Stimulated activated CD4-positive, alpha-beta T cell treated with anti-CD3 and anti-CD28 coated beads, Interleukin-15, amount 100 ng/mL, for 1 hour (primary cell): ENCODE data around the gene MCM3AP.
"Not testable (repeated sequence)": the region's sequence is repeated elsewhere in the genome, so short reads cannot be mapped to it uniquely, and the experiment has no call there.

Experiments
- DNase-seq, 2 donors: peaks; one replicate each; pipeline ENCODE4 v3.0.0-alpha.2; 2020; ENCODE audit warnings: low read depth in 1 of 2, low spot score in 1 of 2

MCM3AP gene

GRCh38 chr21:46311568-46311967, 26.2 kb upstream of the MCM3AP start:
- DNase-seq = no peak

DNA sequence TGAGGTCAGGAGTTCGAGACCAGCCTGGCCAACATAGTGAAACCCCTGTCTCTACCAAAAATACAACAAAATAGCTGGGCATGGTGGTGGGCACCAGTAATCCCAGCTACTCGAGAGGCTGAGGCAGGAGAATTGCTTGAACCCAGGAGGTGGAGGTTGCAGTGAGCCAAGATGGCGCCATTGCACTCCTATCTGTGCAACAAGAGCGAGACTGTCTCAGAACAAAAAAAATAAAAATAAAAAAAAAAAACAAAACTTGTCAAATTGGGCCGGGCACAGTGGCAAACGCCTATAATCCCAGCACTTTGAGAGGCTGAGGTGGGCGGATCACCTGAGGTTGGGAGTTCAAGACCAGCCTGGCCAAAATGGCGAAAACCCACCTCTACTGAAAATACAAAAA, 24.8 kb upstream of the MCM3AP start:
- not testable (repeated sequence) for DNase-seq

- DNase-seq = no peak
These were observed 23.0 kb upstream of the MCM3AP start for GRCh38 chr21:46308431-46308830.

GRCh38 chr21:46307625-46308024, 22.2 kb upstream of the MCM3AP start:
- DNase-seq = no peak

- no peak for DNase-seq
These were observed 19.5 kb upstream of the MCM3AP start for GRCh38 chr21:46304955-46305354.

DNA sequence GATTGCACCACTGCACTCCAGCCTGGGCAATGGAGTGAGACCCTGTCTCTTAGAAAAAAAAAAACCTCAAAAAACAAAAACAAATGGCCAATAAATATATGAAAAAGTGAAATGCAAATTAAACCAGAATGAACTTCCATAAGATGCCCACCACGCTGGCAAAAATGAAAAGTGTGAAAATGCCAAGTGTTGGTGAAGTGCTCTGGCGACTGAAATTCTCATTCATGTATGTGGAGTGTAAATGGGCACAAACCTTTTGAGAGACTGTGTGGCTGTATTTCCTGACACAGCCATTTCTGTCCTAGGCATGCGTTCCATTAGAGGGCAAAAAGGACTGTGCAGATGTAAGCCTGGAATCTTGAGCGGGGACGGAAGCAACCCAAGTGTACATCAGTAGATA, 19.0 kb upstream of the MCM3AP start:
- no peak for DNase-seq

GRCh38 chr21:46301759-46302158, 16.3 kb upstream of the MCM3AP start:
- no peak for DNase-seq

DNA sequence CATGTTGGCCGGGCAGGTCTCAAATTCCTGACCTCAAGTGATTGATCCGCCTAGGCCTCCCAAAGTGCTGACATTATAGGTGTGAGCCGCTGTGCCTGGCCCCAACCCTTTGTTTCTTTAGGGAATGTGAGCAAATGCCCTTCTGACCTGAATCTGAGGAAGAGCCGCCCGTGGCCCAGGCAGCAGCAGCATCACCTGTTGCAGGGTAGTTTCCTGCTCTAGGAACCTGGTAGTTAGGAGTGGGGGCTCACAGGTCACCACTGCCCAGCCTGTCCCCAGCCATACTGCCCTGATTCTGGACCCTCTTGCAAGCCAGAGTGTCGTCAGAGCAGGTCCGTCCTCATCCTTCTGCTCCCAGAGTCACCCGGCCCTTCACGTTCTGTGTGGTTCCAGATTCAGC, 13.8 kb upstream of the MCM3AP start:
- no peak for DNase-seq

DNA sequence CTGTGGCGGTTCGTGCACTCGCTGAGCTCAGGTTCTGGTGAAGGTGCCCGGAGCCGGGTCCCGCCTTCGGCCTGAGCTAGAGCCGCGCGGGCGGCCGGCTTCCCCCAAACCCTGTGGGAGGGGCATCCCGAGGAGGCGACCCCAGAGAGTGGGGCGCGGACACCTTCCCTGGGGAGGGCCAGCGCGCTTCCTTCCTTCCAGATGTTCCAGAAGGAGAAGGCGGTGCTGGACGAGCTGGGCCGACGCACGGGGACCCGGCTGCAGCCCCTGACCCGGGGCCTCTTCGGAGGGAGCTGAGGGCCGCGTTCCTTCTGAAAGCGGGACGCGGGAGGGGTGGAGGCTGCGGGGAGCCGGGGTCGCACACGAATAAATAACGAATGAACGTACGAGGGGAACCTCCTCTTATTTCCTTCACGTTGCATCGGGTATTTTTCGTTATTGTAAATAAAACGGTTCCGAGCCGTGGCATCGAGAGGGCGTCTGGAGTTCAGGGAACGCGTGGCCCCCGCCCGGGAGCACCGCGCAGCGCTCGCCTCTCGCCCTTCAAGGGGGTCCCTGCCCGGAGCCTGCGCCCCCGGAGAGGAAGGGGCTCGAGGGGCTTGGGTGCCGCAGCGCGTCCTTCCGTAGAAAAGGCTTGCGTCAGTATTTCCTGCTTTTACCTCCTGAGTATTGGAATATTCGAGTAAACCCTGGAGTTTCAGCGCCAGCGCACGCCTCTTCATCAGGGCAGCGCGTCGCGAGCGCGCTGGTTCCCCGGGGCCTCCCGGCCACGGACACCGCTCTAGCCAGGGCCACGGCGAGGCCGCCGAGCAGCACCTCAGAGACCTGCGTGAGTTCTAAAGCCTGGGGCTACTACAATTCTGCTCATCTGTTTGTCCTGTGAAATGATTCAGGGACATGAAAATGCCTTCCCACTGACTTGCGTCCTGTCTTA, 12.2 kb upstream of the MCM3AP start:
- DNase-seq = no peak

DNA sequence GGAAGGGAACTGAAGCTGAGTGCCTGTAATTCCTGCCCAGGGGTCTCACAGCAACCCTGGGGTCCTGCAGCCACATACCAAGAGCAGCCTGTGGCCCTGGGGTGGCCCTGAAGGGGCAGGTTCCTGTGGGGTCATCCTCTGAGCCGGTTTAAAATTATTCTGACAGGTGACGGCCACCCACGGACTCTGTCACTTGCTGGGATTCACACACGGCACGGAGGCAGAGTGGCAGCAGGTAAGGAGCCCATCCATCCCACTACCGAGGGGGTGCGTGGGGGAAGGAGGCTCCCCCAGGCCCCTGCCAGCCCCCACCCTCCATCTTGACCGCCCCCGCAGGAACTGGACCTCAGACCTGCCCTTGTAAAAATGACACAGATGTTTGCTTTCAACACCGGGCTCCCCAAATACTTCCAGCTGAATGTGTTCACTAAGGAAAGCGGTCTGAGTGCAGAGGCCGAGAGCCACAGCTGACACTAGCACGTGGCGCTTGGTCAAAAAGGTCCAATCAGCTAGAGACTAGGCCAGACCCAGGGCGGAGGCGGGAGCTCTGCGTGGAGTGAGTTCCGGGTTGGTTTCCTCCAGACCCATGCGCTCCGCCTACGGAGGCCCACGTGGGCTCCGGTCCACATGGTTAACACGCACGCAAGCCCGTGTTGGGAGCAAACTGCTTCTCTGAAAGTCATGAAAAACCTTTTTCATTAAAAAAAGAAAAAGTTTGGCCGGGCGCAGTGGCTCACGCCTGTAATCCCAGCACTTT, 10.8 kb upstream of the MCM3AP start:
- peak in 1 of 2 donors; percentile 32 for DNase-seq

GRCh38 chr21:46295177-46295770, 9.9 kb upstream of the MCM3AP start:
- no peak for DNase-seq

DNA sequence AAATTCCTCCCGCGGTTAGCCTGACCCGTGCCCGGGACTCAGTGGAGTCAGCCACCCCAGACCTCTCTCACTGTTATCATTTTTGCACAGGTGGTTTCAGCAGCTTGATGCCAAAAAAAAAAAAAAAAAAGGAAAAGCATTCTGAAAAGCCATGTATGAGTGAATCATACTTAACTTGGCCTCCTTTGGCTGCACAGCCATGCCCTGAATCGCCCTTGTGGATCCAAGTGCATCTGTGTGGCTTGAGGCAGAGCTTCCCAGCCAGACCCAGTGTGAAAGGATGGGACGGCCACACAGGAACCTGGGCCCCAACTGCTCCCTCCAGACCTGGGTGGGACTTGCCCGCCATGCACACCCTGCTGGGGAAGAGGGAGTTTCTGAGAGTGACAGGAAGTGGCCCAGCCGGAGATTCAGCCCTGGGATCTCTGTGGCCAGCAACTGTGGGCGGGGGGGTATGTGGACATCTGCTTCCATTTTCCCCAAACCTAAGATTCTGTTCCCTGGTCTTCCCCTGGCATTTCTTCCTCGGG, 9.3 kb upstream of the MCM3AP start:
- DNase-seq = no peak

- no peak for DNase-seq
These were observed 6.2 kb upstream of the MCM3AP start for GRCh38 chr21:46291561-46291960.

GRCh38 chr21:46289655-46290179, 4.3 kb upstream of the MCM3AP start:
- no peak for DNase-seq

DNA sequence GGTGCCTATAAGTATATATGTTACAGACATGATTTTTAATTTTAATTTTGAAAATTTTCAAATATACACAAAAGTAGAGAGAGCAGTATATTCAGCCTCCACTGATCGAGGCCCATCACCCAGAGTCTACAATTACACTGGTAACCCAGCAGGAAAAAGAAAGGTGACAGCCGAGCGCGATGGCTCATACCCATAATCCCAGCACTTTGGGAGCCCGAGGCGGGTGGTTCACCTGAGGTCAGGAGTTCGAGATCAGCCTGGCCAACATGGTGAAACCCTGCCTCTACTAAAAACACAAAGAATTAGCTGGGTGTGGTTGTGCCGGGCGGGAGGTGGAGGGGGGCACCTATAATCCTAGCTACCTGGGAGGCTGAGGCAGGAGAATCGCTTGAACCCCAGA, 2.1 kb upstream of the MCM3AP start:
- DNase-seq = no peak

DNA sequence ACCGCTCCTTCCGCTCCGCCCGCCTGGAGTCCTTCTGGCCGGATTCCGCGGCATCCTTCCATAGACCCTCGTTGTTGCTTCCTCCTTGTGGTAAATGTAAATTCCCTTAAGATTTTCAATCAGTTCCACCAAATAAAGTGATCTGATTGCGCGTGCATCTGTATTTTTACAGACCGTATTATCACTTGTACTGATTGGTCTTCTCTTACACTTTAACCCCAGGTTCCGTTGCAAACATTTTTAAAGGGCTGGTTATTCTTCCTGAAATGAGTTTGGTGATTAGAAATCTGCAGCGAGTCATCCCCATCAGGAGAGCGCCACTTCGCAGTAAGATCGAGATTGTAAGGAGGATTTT, 1.2 kb upstream of the MCM3AP start:
- DNase-seq = no peak

DNA sequence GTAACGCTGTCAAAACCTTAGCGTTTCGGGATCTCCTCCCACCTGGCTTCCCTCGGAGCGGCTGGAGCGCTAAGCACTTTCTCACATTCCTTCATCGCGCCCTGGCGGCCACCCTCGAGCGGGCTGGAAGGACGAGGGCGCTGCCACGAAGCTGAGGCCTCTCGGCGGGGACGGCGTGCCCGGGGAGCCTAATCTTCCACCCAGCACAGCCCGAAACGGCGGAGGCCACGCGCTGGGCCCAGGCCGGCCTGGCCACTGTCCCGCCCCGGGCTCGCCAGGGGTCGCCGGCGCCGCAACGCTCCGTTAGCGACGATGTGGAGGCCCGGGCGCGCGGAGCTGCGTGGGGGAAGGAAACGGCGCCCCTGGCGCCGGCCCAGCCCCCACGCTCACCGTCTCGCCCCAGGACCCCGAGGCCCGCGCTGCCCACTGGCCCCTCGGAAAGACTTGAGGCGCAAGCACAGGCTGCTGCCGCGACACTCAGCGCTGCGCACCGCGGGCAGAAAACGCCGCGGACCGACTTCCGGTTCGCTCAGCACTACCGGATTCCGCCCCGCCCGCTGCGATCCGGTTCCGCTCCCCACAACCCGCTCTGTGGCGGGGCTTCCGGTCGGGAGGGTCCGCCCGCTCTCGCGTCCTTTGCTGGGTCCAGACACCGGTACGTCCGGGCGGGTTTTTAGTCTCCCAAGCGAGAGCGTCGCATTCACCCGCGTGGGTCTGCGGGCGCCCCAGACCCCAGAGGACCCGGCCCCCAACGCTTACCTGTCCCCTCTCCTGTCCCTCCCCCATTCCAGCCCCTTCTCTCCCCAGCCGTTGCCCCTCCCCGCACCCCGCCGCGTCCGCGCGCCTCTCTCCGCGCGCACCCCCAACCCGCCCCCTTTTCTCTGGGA, 593 bp upstream of the MCM3AP start, which contains the start of gene YBEY:
TSS of gene YBEY (plus strand) at position 582 of the 887 bp plus-strand sequence. CDS start 572 bp downstream, outside the sequence.
- peak; percentile 65 to 82 for DNase-seq

GRCh38 chr21:46284733-46285132, 678 bp downstream of the MCM3AP start:
- DNase-seq = no peak

DNA sequence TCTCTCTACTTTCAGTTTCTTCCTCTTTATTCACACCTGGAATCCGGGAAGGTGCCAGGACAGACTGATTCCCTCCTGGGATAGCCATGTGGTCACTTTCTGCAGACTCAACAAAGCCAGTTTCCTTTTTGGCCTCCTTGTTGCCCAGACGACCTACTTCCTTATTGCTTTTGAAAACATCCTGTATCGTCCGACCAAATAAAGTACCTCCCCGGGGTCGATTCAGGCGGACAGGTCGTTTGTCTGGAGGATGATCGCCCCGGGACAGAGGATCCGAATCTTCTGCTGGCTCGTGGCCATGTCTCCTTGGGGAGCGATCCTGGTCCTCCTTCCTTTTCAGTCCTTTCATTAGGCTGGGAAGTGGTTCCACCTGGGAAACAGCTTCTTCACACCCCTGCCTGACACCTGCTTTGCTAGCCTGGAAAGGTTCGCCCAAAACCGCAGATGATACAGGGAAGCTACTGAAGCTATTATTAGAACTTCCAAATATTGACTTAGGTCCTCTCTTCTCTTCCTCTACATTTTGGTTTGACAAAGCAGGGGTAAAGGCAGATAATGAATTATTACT, 1.2 kb downstream of the MCM3AP start:
- no peak for DNase-seq

- no peak for DNase-seq
These were observed 10.5 kb downstream of the MCM3AP start for GRCh38 chr21:46274797-46275390.
